Activated CD4-positive, CD25-positive, alpha-beta regulatory T cell treated with anti-CD3 and anti-CD28 coated beads, Interleukin-2, amount 50 U/mL, for 24 hours (primary cell): ENCODE measurements around the gene GLDC.
"Not testable (repeated sequence)": the region's sequence is repeated elsewhere in the genome, so short reads cannot be mapped to it uniquely, and the experiment has no call there.

Source experiments
- ATAC-seq, 2 donors: fragments of 150-1000 bp; cut with Tn5 transposase; one replicate each; pipeline ENCODE4 v1.10.0; 2021; ENCODE audit warnings: mild to moderate bottlenecking in 1 of 2, moderate library complexity in 1 of 2

The GLDC gene

GRCh38 chr9:6660512-6660911, 15.0 kb upstream of the GLDC start:
- ATAC-seq = no peak

GRCh38 chr9:6658628-6659353, 13.3 kb upstream of the GLDC start:
- ATAC-seq = no peak

- no peak for ATAC-seq
Measured at GRCh38 chr9:6656614-6657300, 11.2 kb upstream of the GLDC start.

GRCh38 chr9:6655036-6655435, 9.5 kb upstream of the GLDC start:
- ATAC-seq = no peak

GRCh38 chr9:6646293-6646636, 736 bp upstream of the GLDC start:
- peak in 1 of 2 donors; percentile 52 for ATAC-seq

GRCh38 chr9:6645105-6645354, 499 bp downstream of the GLDC start:
- ATAC-seq = peak; percentile 25 to 48

- no peak for ATAC-seq
Measured at GRCh38 chr9:6644346-6645104, 1.0 kb downstream of the GLDC start.

GRCh38 chr9:6641961-6642360, 3.6 kb downstream of the GLDC start:
- no peak for ATAC-seq

- no peak for ATAC-seq
Measured at GRCh38 chr9:6641561-6641960, 4.0 kb downstream of the GLDC start.

- ATAC-seq = no peak
Measured at GRCh38 chr9:6641056-6641455, 4.5 kb downstream of the GLDC start.

GRCh38 chr9:6640268-6641051, 5.1 kb downstream of the GLDC start:
- ATAC-seq = no peak

GRCh38 chr9:6639622-6640021, 5.9 kb downstream of the GLDC start:
- no peak for ATAC-seq

- no peak for ATAC-seq
Measured at GRCh38 chr9:6634444-6634843, 11.1 kb downstream of the GLDC start.

GRCh38 chr9:6633378-6633777, 12.2 kb downstream of the GLDC start:
- ATAC-seq = no peak

GRCh38 chr9:6632516-6633183, 12.9 kb downstream of the GLDC start:
- peak in 1 of 2 donors; percentile 43 for ATAC-seq

- no peak for ATAC-seq
Measured at GRCh38 chr9:6631207-6631512, 14.4 kb downstream of the GLDC start.

GRCh38 chr9:6630502-6631206, 14.9 kb downstream of the GLDC start:
- ATAC-seq = no peak

GRCh38 chr9:6628704-6629103, 16.8 kb downstream of the GLDC start:
- no peak for ATAC-seq

- no peak for ATAC-seq
Measured at GRCh38 chr9:6625363-6625762, 20.2 kb downstream of the GLDC start.

- ATAC-seq = not testable (repeated sequence)
Measured at GRCh38 chr9:6622784-6623183, 22.7 kb downstream of the GLDC start.

- ATAC-seq = no peak
Measured at GRCh38 chr9:6620796-6621195, 24.7 kb downstream of the GLDC start.

- no peak for ATAC-seq
Measured at GRCh38 chr9:6620353-6620752, 25.2 kb downstream of the GLDC start.
